ENCODE measurements around the gene BANP.
"Not testable (repeated sequence)": the region's sequence is repeated elsewhere in the genome, so short reads cannot be mapped to it uniquely, and the experiment has no call there.

DNA sequence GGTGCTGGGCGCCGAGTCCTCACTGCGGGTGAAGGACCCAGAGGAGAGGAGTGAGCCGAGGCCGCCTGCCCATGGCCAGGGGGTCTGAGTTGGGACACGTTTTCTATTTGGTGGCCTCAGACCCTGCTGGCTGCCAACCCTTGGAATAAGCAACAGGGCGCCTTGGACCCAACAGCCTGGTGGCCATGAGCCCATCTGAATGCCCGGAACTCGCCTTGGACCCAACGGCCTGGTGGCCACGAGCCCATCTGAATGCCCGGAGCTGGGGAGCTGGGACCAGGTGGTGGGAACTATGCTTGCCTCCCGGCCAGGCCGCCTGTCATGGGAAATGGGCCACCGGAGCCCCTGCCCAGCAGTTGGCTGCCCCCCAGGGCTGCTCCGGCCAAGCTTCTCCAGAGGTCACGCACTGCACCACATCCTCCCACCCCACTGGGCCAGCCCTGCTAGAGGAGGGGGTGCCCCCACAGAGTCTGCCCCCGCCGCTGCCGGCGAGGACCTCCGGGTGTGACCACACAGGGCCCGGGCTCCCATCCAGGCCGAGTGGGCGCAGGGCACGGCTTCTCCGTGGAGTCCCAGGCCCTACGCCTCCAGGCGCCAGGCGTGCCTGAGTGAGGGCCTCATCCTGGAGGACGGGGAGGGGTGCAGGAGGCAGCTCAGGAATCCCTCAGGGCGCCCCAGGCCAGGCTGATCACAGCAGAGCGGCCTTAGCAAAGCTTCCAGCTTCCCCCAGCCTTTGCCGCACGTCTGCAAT lies 140.2 kb downstream of the BANP start:
- TF ChIP-seq, protein P1, sequence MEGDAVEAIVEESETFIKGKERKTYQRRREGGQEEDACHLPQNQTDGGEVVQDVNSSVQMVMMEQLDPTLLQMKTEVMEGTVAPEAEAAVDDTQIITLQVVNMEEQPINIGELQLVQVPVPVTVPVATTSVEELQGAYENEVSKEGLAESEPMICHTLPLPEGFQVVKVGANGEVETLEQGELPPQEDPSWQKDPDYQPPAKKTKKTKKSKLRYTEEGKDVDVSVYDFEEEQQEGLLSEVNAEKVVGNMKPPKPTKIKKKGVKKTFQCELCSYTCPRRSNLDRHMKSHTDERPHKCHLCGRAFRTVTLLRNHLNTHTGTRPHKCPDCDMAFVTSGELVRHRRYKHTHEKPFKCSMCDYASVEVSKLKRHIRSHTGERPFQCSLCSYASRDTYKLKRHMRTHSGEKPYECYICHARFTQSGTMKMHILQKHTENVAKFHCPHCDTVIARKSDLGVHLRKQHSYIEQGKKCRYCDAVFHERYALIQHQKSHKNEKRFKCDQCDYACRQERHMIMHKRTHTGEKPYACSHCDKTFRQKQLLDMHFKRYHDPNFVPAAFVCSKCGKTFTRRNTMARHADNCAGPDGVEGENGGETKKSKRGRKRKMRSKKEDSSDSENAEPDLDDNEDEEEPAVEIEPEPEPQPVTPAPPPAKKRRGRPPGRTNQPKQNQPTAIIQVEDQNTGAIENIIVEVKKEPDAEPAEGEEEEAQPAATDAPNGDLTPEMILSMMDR (tag by site-specific recombination; IDR thresholded peaks at IDR 0.05) = not testable (repeated sequence)
- TF ChIP-seq REPIN1 (tag by site-specific recombination; IDR thresholded peaks at IDR 0.05; ENCODE audit: low read depth); GLIS2 (tag by site-specific recombination; IDR thresholded peaks at IDR 0.05); ZBTB7A (tag by site-specific recombination; IDR thresholded peaks at IDR 0.05; ENCODE audit: low read depth): not testable (repeated sequence)
- TF ChIP-seq, protein P2, sequence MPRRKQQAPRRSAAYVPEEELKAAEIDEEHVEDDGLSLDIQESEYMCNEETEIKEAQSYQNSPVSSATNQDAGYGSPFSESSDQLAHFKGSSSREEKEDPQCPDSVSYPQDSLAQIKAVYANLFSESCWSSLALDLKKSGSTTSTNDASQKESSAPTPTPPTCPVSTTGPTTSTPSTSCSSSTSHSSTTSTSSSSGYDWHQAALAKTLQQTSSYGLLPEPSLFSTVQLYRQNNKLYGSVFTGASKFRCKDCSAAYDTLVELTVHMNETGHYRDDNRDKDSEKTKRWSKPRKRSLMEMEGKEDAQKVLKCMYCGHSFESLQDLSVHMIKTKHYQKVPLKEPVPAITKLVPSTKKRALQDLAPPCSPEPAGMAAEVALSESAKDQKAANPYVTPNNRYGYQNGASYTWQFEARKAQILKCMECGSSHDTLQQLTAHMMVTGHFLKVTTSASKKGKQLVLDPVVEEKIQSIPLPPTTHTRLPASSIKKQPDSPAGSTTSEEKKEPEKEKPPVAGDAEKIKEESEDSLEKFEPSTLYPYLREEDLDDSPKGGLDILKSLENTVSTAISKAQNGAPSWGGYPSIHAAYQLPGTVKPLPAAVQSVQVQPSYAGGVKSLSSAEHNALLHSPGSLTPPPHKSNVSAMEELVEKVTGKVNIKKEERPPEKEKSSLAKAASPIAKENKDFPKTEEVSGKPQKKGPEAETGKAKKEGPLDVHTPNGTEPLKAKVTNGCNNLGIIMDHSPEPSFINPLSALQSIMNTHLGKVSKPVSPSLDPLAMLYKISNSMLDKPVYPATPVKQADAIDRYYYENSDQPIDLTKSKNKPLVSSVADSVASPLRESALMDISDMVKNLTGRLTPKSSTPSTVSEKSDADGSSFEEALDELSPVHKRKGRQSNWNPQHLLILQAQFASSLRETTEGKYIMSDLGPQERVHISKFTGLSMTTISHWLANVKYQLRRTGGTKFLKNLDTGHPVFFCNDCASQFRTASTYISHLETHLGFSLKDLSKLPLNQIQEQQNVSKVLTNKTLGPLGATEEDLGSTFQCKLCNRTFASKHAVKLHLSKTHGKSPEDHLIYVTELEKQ (tag by site-specific recombination; IDR thresholded peaks at IDR 0.05; ENCODE audit: borderline replicate concordance) = not testable (repeated sequence)
- TF ChIP-seq, protein P3, sequence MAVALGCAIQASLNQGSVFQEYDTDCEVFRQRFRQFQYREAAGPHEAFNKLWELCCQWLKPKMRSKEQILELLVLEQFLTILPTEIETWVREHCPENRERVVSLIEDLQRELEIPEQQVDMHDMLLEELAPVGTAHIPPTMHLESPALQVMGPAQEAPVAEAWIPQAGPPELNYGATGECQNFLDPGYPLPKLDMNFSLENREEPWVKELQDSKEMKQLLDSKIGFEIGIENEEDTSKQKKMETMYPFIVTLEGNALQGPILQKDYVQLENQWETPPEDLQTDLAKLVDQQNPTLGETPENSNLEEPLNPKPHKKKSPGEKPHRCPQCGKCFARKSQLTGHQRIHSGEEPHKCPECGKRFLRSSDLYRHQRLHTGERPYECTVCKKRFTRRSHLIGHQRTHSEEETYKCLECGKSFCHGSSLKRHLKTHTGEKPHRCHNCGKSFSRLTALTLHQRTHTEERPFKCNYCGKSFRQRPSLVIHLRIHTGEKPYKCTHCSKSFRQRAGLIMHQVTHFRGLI (tag by site-specific recombination; IDR thresholded peaks at IDR 0.05) = not testable (repeated sequence)
